ENCODE measurements around the gene ANKRD33B. TPM values are rescaled to one million over a fixed set of nuclear protein-coding genes. Genes with fewer than 3 reads are reported as not detected.

The ANKRD33B gene
- total RNA-seq, 4 donors from 2014 or later = 16.7 to 27.0 (median 24.8) TPM

GRCh38 chr5:10540951-10541646 lies 22.8 kb upstream of the ANKRD33B start:
- no peak overlapping the region for H3K4me3 ChIP-seq
- H3K27me3 ChIP-seq = peaks cover 4% of the 10 kb centered on the region
- 88% methylated on average over 13 of the region's 13 CpGs for WGBS
- DNase-seq (ENCODE audit: low spot score in 2 of 2) = no peak
- H3K4me1 ChIP-seq = peaks cover 34% of the 10 kb centered on the region
- no peak for TF ChIP-seq POLR2AphosphoS5 (IDR thresholded peaks at IDR 0.05)
- no peak for TF ChIP-seq CTCF (IDR thresholded peaks at IDR 0.05)
- no peak for TF ChIP-seq EP300 (IDR thresholded peaks at IDR 0.05)
- TF ChIP-seq POLR2A (IDR thresholded peaks at IDR 0.05) = no peak
- no peak overlapping the region for H3K27ac ChIP-seq
- H3K36me3 ChIP-seq = no peaks in the 10 kb centered on the region
- no peaks in the 10 kb centered on the region for H3K9me3 ChIP-seq

GRCh38 chr5:10542055-10542550 lies 21.8 kb upstream of the ANKRD33B start:
- H3K27me3 ChIP-seq = peaks cover 4% of the 10 kb centered on the region
- 40% methylated on average over 2 of the region's 2 CpGs for WGBS
- no peaks in the 10 kb centered on the region for H3K36me3 ChIP-seq
- H3K9me3 ChIP-seq = no peaks in the 10 kb centered on the region
- TF ChIP-seq EP300 (IDR thresholded peaks at IDR 0.05) = no peak
- TF ChIP-seq POLR2AphosphoS5 (IDR thresholded peaks at IDR 0.05) = no peak
- DNase-seq (ENCODE audit: low spot score in 2 of 2) = no peak
- H3K27ac ChIP-seq = no peak overlapping the region
- H3K4me1 ChIP-seq = peaks cover 26% of the 10 kb centered on the region
- no peak overlapping the region for H3K4me3 ChIP-seq

GRCh38 chr5:10543585-10544040 lies 20.3 kb upstream of the ANKRD33B start:
- H3K36me3 ChIP-seq = no peaks in the 10 kb centered on the region
- H3K9me3 ChIP-seq = no peaks in the 10 kb centered on the region
- H3K4me3 ChIP-seq = no peak overlapping the region
- DNase-seq (ENCODE audit: low spot score in 2 of 2) = no peak
- WGBS = 78% methylated on average over 7 of the region's 7 CpGs
- peaks cover 11% of the 10 kb centered on the region for H3K4me1 ChIP-seq
- H3K27me3 ChIP-seq = peaks cover 4% of the 10 kb centered on the region
- no peak overlapping the region for H3K27ac ChIP-seq
- no peak for TF ChIP-seq POLR2A (IDR thresholded peaks at IDR 0.05)
- TF ChIP-seq POLR2AphosphoS5 (IDR thresholded peaks at IDR 0.05) = no peak
- TF ChIP-seq EP300 (IDR thresholded peaks at IDR 0.05) = no peak
- no peak for TF ChIP-seq CTCF (IDR thresholded peaks at IDR 0.05)

GRCh38 chr5:10545084-10545483 lies 18.8 kb upstream of the ANKRD33B start:
- Histone ChIP-seq H3K9me3 (no peaks in the 10 kb centered on the region), H3K36me3 (no peaks in the 10 kb centered on the region), H3K4me1 (no peaks in the 10 kb centered on the region), H3K27me3 (peaks cover 4% of the 10 kb centered on the region), H3K4me3 (no peak overlapping the region), H3K27ac (no peak overlapping the region)
- TF ChIP-seq POLR2AphosphoS5 (IDR thresholded peaks at IDR 0.05) (no peak), EP300 (IDR thresholded peaks at IDR 0.05) (no peak), CTCF (IDR thresholded peaks at IDR 0.05) (no peak), POLR2A (IDR thresholded peaks at IDR 0.05) (no peak)
- 92% methylated on average over 8 of the region's 8 CpGs for WGBS
- no peak for DNase-seq (ENCODE audit: low spot score in 2 of 2)

GRCh38 chr5:10546186-10546585 lies 17.7 kb upstream of the ANKRD33B start:
- no peaks in the 10 kb centered on the region for H3K4me1 ChIP-seq
- DNase-seq (ENCODE audit: low spot score in 2 of 2) = peak in 1 of 2 donors; percentile 17
- H3K9me3 ChIP-seq = no peaks in the 10 kb centered on the region
- 74% methylated on average over 7 of the region's 7 CpGs for WGBS
- H3K27ac ChIP-seq = no peak overlapping the region
- H3K36me3 ChIP-seq = no peaks in the 10 kb centered on the region
- H3K4me3 ChIP-seq = no peak overlapping the region
- no peak for TF ChIP-seq CTCF (IDR thresholded peaks at IDR 0.05)
- TF ChIP-seq POLR2AphosphoS5 (IDR thresholded peaks at IDR 0.05) = no peak
- no peak for TF ChIP-seq EP300 (IDR thresholded peaks at IDR 0.05)
- TF ChIP-seq POLR2A (IDR thresholded peaks at IDR 0.05) = no peak
- peaks cover 4% of the 10 kb centered on the region for H3K27me3 ChIP-seq

Data from suprapubic skin (tissue), 4 donors.